ENCODE results near the gene HID1. TPM values are rescaled to one million over a fixed set of nuclear protein-coding genes. Genes with fewer than 3 reads are reported as not detected.

Gene HID1
- total RNA-seq, 2 donors from 2014 or later = 87.1 to 101 TPM

- Histone ChIP-seq H3K27me3 (replicated peaks; ENCODE audit: insufficient read depth) (peaks cover 24% of the 10 kb centered on the region), H3K4me3 (no peak overlapping the region), H3K9me3 (no peaks in the 10 kb centered on the region), H3K4me1 (replicated peaks) (no peaks in the 10 kb centered on the region), H3K27ac (no peak overlapping the region), H3K36me3 (no peaks in the 10 kb centered on the region)
- intact Hi-C loops (cut with DNase I) = no loop called here
- WGBS = 50% methylated on average over 11 of the region's 11 CpGs
- TF ChIP-seq POLR2A (IDR thresholded peaks at IDR 0.05) (no peak), CTCF (IDR thresholded peaks at IDR 0.05) (no peak), POLR2AphosphoS5 (IDR thresholded peaks at IDR 0.05) (no peak)
- DNase-seq (ENCODE audit: low spot score) = no peak
These were observed 35.2 kb downstream of the HID1 start for GRCh38 chr17:74937064-74938051.

DNA sequence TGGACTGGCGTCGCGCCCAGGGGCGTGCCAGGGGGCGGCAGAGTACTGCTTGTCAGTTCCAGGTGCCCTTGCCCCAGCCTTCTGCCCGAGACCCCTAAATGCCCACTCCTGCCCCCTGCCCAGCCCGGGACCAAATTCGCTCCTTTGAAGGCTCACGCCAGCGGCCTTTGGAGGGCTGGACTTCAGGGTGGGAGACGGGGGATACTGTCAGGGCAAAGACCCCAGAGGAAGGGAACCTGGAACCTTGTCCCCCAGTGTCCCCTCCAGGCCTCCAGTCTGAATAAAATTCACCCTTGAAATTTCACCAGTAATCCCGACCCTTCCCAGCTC, 36.1 kb downstream of the HID1 start:
- H3K4me1 ChIP-seq (replicated peaks) = no peaks in the 10 kb centered on the region
- no peaks in the 10 kb centered on the region for H3K36me3 ChIP-seq
- intact Hi-C loops (cut with DNase I) = no loop called here
- peaks cover 18% of the 10 kb centered on the region for H3K27me3 ChIP-seq (replicated peaks; ENCODE audit: insufficient read depth)
- no peak overlapping the region for H3K27ac ChIP-seq
- DNase-seq (ENCODE audit: low spot score) = no peak
- no peaks in the 10 kb centered on the region for H3K9me3 ChIP-seq
- no peak overlapping the region for H3K4me3 ChIP-seq
- no peak for TF ChIP-seq POLR2A (IDR thresholded peaks at IDR 0.05)
- TF ChIP-seq POLR2AphosphoS5 (IDR thresholded peaks at IDR 0.05) = no peak
- no peak for TF ChIP-seq CTCF (IDR thresholded peaks at IDR 0.05)
- WGBS = 27% methylated on average over 5 of the region's 12 CpGs

GRCh38 chr17:74935585-74936469, 36.7 kb downstream of the HID1 start, which contains the start of gene OTOP3:
Gene OTOP3 (plus strand): TSS chr17:74935898. CDS start chr17:74935922, 24 bp downstream.
- no peak for DNase-seq (ENCODE audit: low spot score)
- Histone ChIP-seq H3K4me3 (no peak within 1 kb of the TSS), H3K27me3 (replicated peaks; ENCODE audit: insufficient read depth) (peaks cover 18% of the 10 kb centered on the region)

GRCh38 chr17:74935048-74935447, 37.5 kb downstream of the HID1 start:
- no peak for DNase-seq (ENCODE audit: low spot score)
- Histone ChIP-seq H3K9me3 (no peaks in the 10 kb centered on the region), H3K36me3 (no peaks in the 10 kb centered on the region), H3K27me3 (replicated peaks; ENCODE audit: insufficient read depth) (peaks cover 18% of the 10 kb centered on the region), H3K4me3 (no peak overlapping the region), H3K4me1 (replicated peaks) (no peaks in the 10 kb centered on the region), H3K27ac (no peak overlapping the region)
- TF ChIP-seq CTCF (IDR thresholded peaks at IDR 0.05) (no peak), POLR2AphosphoS5 (IDR thresholded peaks at IDR 0.05) (no peak), POLR2A (IDR thresholded peaks at IDR 0.05) (no peak)
- intact Hi-C loops (cut with DNase I) = no loop called here
- WGBS = 73% methylated on average over 3 of the region's 3 CpGs

More at GRCh38 chr17:74935585-74936469, 36.7 kb downstream of the HID1 start, which contains the start of gene OTOP3:
- intact Hi-C loops (cut with DNase I) = no loop called here
- Histone ChIP-seq H3K4me1 (replicated peaks) (no peaks in the 10 kb centered on the region), H3K36me3 (no peaks in the 10 kb centered on the region), H3K9me3 (no peaks in the 10 kb centered on the region), H3K27ac (no peak within 1 kb of the TSS)
- WGBS = 3% methylated on average over 56 of the region's 78 CpGs
- TF ChIP-seq POLR2AphosphoS5 (IDR thresholded peaks at IDR 0.05) (no peak), POLR2A (IDR thresholded peaks at IDR 0.05) (no peak), CTCF (IDR thresholded peaks at IDR 0.05) (no peak)
